GM12878 (cell line): ENCODE results near the gene SIK3. TPM values are rescaled to one million over a fixed set of nuclear protein-coding genes. Genes with fewer than 3 reads are reported as not detected.

ENCODE experiments used
- ATAC-seq: fragments of 200-7000 bp; cut with Tn5 transposase; 3 replicates; pipeline ENCODE4 v1.9.1; 2020; ENCODE audit warnings: mild to moderate bottlenecking, moderate library complexity
- BruUV-seq: library from RNA; stranded (reverse); fragments of 400-500 nt; replicated peaks from 2 replicates; lab custom pipeline; 2021; lab: Mats Ljungman, UMichigan
- CTCF ChIA-PET: fragments of 300-600 bp; sonication (Branson Sonifier 250); formaldehyde crosslinking; extraction: SDS; loops from one replicate; lab custom pipeline; 2021; ENCODE audit warnings: inconsistent platforms; lab: Yijun Ruan, JAX
- POLR2A ChIA-PET: fragments of 350-600 bp; formaldehyde crosslinking; extraction: SDS; loops from one replicate; lab custom pipeline; 2021; ENCODE audit warnings: inconsistent platforms; lab: Charles Lee
- RAD21 ChIA-PET: fragments of 300-600 bp; sonication (Branson Sonifier 250); formaldehyde crosslinking; loops from one replicate; lab custom pipeline; 2023; ENCODE audit warnings: antibody characterized with exemption; ENCODE audit not compliant: unreplicated experiment; lab: Charles Lee
- SMC1A ChIA-PET: fragments of 300-600 bp; sonication (Branson Sonifier 250); formaldehyde crosslinking; loops from one replicate; lab custom pipeline; 2023; ENCODE audit not compliant: unreplicated experiment, uncharacterized antibody; lab: Charles Lee
- DNase-seq: peaks from one replicate; pipeline ENCODE4 v3.0.0-alpha.2; 2011; ENCODE audit warnings: low read depth, low spot score
- FAIRE-seq: peaks from 3 replicates; lab custom pipeline; 2011; peaks lifted over from hg19 to GRCh38; lab: Jason Lieb, UNC
- H2AFZ ChIP-seq: 2 replicates; pipeline ENCODE4 v1.6.0; 2011; ENCODE audit warnings: low read depth, low read length, control low read depth; ENCODE audit not compliant: control insufficient read depth
- H3K27ac ChIP-seq: 2 replicates; pipeline ENCODE4 v1.5.1; 2011; ENCODE audit warnings: control low read depth; ENCODE audit not compliant: control insufficient read depth, insufficient read depth
- H3K27me3 ChIP-seq, 2 experiments: replicated peaks in 1 of 2; 2 replicates each; pipeline versions ENCODE4 v1.6.0 to v1.6.1; 2011; ENCODE audit warnings: low read length in 1 of 2; ENCODE audit not compliant: control insufficient read depth in 2 of 2, insufficient read depth in 2 of 2
- H3K36me3 ChIP-seq, 2 experiments: 2 replicates each; pipeline ENCODE4 v1.5.1; 2011; ENCODE audit warnings: low read length in 1 of 2; ENCODE audit not compliant: control insufficient read depth in 2 of 2, insufficient read depth in 2 of 2
- H3K4me1 ChIP-seq: 2 replicates; pipeline ENCODE4 v1.6.1; 2011; ENCODE audit warnings: mild to moderate bottlenecking, low read length, moderate library complexity, mixed read lengths; ENCODE audit not compliant: control insufficient read depth, insufficient read depth
- H3K4me2 ChIP-seq: 2 replicates; pipeline ENCODE4 v1.6.0; 2011; ENCODE audit warnings: control low read depth; ENCODE audit not compliant: control insufficient read depth, insufficient read depth
- H3K4me3 ChIP-seq: fragments of 200-600 bp; sonication (generic); 2 replicates; pipeline ENCODE4 v1.5.1; 2016
- H3K79me2 ChIP-seq: 2 replicates; pipeline ENCODE4 v1.6.0; 2011; ENCODE audit warnings: low read length; ENCODE audit not compliant: control insufficient read depth, insufficient read depth
- H3K9ac ChIP-seq: 2 replicates; pipeline ENCODE4 v1.8.0; 2011; ENCODE audit warnings: low read length, control low read depth, mixed read lengths; ENCODE audit not compliant: control insufficient read depth, insufficient read depth
- H3K9me3 ChIP-seq: replicated peaks from 3 replicates; pipeline ENCODE4 v1.5.1; 2011; ENCODE audit warnings: mild to moderate bottlenecking, low read length; ENCODE audit not compliant: control insufficient read depth, insufficient read depth
- H4K20me1 ChIP-seq: 2 replicates; pipeline ENCODE4 v1.6.0; 2011; ENCODE audit not compliant: control insufficient read depth, insufficient read depth
- ASH2L ChIP-seq: fragments of 300-600, 200-600 bp; sonication (generic); IDR thresholded peaks from 2 replicates; pipeline ENCODE4 v1.6.1; 2017; ENCODE audit warnings: low read depth, mild to moderate bottlenecking, borderline replicate concordance
- BMI1 ChIP-seq: fragments of 450-650 bp; IDR thresholded peaks from 2 replicates; pipeline ENCODE4 v1.6.1; 2016; ENCODE audit warnings: mild to moderate bottlenecking, moderate library complexity, borderline replicate concordance
- CBX5 ChIP-seq: sonication (generic); IDR thresholded peaks from 2 replicates; pipeline ENCODE4 v1.6.1; 2016; ENCODE audit warnings: low read depth, moderate library complexity, mild to moderate bottlenecking, inconsistent platforms
- EED ChIP-seq: sonication (generic); IDR thresholded peaks from 2 replicates; pipeline ENCODE4 v1.6.1; 2016; ENCODE audit warnings: antibody characterized with exemption, low read depth
- ELK1 ChIP-seq: IDR thresholded peaks from 2 replicates; pipeline ENCODE4 v1.6.1; 2012; ENCODE audit warnings: low read depth, low read length, improper control_type of control experiment
- EP300 ChIP-seq, 2 experiments: fragments of 150-350 bp in 1 of 2; IDR thresholded peaks; 2 replicates each; pipeline ENCODE4 v1.6.1; 2011 to 2012; ENCODE audit warnings: low read depth in 2 of 2, low read length in 2 of 2, borderline replicate concordance in 1 of 2, improper control_type of control experiment in 1 of 2, inconsistent platforms in 1 of 2; ENCODE audit not compliant: control insufficient read depth in 1 of 2
- MTA2 ChIP-seq: fragments of 450-650 bp; IDR thresholded peaks from 2 replicates; pipeline ENCODE4 v1.6.1; 2016; ENCODE audit warnings: low read depth, mild to moderate bottlenecking, moderate library complexity
- MXI1 ChIP-seq: fragments of 150-350 bp; IDR thresholded peaks from 2 replicates; pipeline ENCODE4 v1.6.1; 2011; ENCODE audit warnings: low read depth, mild to moderate bottlenecking, inconsistent platforms, low read length, improper control_type of control experiment
- MYB ChIP-seq: fragments of 150-350 bp; IDR thresholded peaks from 2 replicates; pipeline ENCODE4 v1.6.1; 2014; ENCODE audit warnings: mild to moderate bottlenecking, low read depth, low read length, borderline replicate concordance
- NR2F1 ChIP-seq: fragments of 450-650 bp; conservative IDR thresholded peaks from 2 replicates; pipeline ENCODE4 v1.6.1; 2017; ENCODE audit warnings: mild to moderate bottlenecking
- PML ChIP-seq: IDR thresholded peaks from 2 replicates; pipeline ENCODE4 v1.6.1; 2012; ENCODE audit warnings: low read length, inconsistent platforms
- RELB ChIP-seq: fragments of 450-650 bp; IDR thresholded peaks from 2 replicates; pipeline ENCODE4 v1.6.1; 2017; ENCODE audit warnings: low read depth, mild to moderate bottlenecking, moderate library complexity
- SIN3A ChIP-seq: IDR thresholded peaks from 2 replicates; pipeline ENCODE4 v1.6.1; 2012; ENCODE audit warnings: low read depth, low read length, improper control_type of control experiment
- SMAD5 ChIP-seq: IDR thresholded peaks from 2 replicates; pipeline ENCODE4 v1.6.1; 2016; ENCODE audit warnings: antibody characterized with exemption, low read depth
- SMC3 ChIP-seq: IDR thresholded peaks from 2 replicates; pipeline ENCODE4 v1.6.1; 2011; ENCODE audit warnings: low read length, improper control_type of control experiment, borderline replicate concordance
- SRF ChIP-seq, 2 experiments: IDR thresholded peaks; 2 replicates each; pipeline ENCODE4 v1.6.1; 2011; ENCODE audit warnings: low read depth in 2 of 2, low read length in 2 of 2, mild to moderate bottlenecking in 1 of 2, moderate library complexity in 1 of 2
- STAT1 ChIP-seq: fragments of 450-650 bp; conservative IDR thresholded peaks from 2 replicates; pipeline ENCODE4 v1.6.1; 2014; ENCODE audit warnings: antibody characterized with exemption, mild to moderate bottlenecking
- ZNF687 ChIP-seq: fragments of 450-650 bp; IDR thresholded peaks from 2 replicates; pipeline ENCODE4 v1.6.1; 2017; ENCODE audit warnings: mild to moderate bottlenecking, moderate library complexity
- WGBS: methylation state at CpG from one replicate; pipeline ENCODE4 v1.1.6; 2016; ENCODE audit warnings: low lambda C conversion rate; ENCODE audit not compliant: insufficient replicate concordance, insufficient coverage; ENCODE audit errors: missing lambda C conversion rate; 5-methylcytosine and 5-hydroxymethylcytosine counted together
- in situ Hi-C: fragments of 300-500 bp; cut with MboI; formaldehyde crosslinking; loops from 9 replicates; pipeline ENCODE4 v1.14.3; 2018; ENCODE audit warnings: mixed read lengths
- intact Hi-C: fragments of 100-400 bp; cut with micrococcal nuclease; formaldehyde crosslinking; loops from one replicate; pipeline ENCODE4 v1.14.2; 2022; ENCODE audit not compliant: unreplicated experiment
- polyA plus RNA-seq, 11 experiments: library from polyadenylated mRNA; depleted of rRNA in 4 of 11; unstranded in 6 of 11; stranded (reverse) in 5 of 11; fragments of >200 nt; fragmentation: Nextera tagmentation in 4 of 11; fragmentation: Illumina TruSeq in 1 of 11; extraction: Ambion mirVana in 4 of 11; extraction: Trizol in 1 of 11; gene quantifications; 1 replicate in 1 of 11; 2 replicates in 10 of 11; pipeline versions ENCODE4 v1.2.1 to v1.2.3, GENCODE V29; 2011 to 2016; ENCODE audit warnings: inconsistent platforms in 2 of 11, missing spikeins in 2 of 11, low read depth in 1 of 11
- total RNA-seq, 4 experiments: library from RNA; depleted of rRNA in 3 of 4; stranded (reverse); fragments of >200 nt in 3 of 4; fragmentation: Illumina TruSeq in 1 of 4; extraction: Trizol in 1 of 4; gene quantifications; 2 replicates each; pipeline versions ENCODE4 v1.2.1 to v1.2.3, GENCODE V29; 2013 to 2021

Gene SIK3
- total and polyA plus RNA-seq, 10 of the 15 experiments (the other 5 are each of a cell fraction or from before 2014, with no cell fraction given), result 2.5 to 31.9 (median 11.1) TPM

- no peak for ATAC-seq
- ChIA-PET RAD21 (no interaction called here), CTCF (interaction anchor here (0.6 kb wide), 1 partner anchor 52 kb away, joined by 3 read pairs; no protein-coding TSS in a partner anchor), SMC1A (interaction anchor here (1.2 kb wide), 1 partner anchor 44 kb away, joined by 3 read pairs; no protein-coding TSS in a partner anchor), POLR2A (no interaction called here)
- Histone ChIP-seq H3K4me2 (no peak overlapping the region), H4K20me1 (no peaks in the 10 kb centered on the region), H3K27me3 (no peaks in the 10 kb centered on the region), H3K9me3 (no peaks in the 10 kb centered on the region), H3K9ac (no peak overlapping the region), H3K36me3 (no peaks in the 10 kb centered on the region; a peak in 1 of 4 replicates), H3K79me2 (no peaks in the 10 kb centered on the region; the same call in 1 of the 2 replicates), H3K4me3 (no peak overlapping the region), H3K27ac (no peak overlapping the region), H3K4me1 (peaks cover 38% of the 10 kb centered on the region), H2AFZ (no peak overlapping the region)
- FAIRE-seq, result no peak
- in situ Hi-C loops, result no loop called here
- WGBS, result 75% methylated on average over 7 of the region's 7 CpGs
- intact Hi-C loops, result no loop called here
- no TSS peak for BruUV-seq
- DNase-seq, result no peak
- no peak for TF ChIP-seq ZNF687
- TF ChIP-seq SMAD5, result no peak
- no peak for TF ChIP-seq MYB
- TF ChIP-seq SMC3, result no peak
- TF ChIP-seq SRF (IDR thresholded peaks at IDR 0.05; ENCODE audit: low read depth in 2 of 2, low read length in 2 of 2), result no peak
- no peak for TF ChIP-seq STAT1
- no peak for TF ChIP-seq ELK1
- TF ChIP-seq PML, result no peak
- no peak for TF ChIP-seq RELB
- no peak for TF ChIP-seq EED
- no peak for TF ChIP-seq MTA2
- no peak for TF ChIP-seq SIN3A
- no peak for TF ChIP-seq BMI1
- TF ChIP-seq ASH2L, result no peak
- no peak for TF ChIP-seq CBX5
- TF ChIP-seq EP300 (IDR thresholded peaks at IDR 0.05; ENCODE audit: borderline replicate concordance in 1 of 2, control insufficient read depth in 1 of 2, low read depth in 2 of 2, low read length in 2 of 2), result no peak
- no peak for TF ChIP-seq NR2F1
- no peak for TF ChIP-seq MXI1
Observed at GRCh38 chr11:116932181-116932580, 166.0 kb downstream of the SIK3 start.
